Measurements from ENCODE around the gene HEATR5A. TPM values are rescaled to one million over a fixed set of nuclear protein-coding genes. Genes with fewer than 3 reads are reported as not detected.

Gene HEATR5A
- total RNA-seq, 1 donor from 2014 or later = 14.1 TPM

- Mint-ChIP-seq H3K4me1 (ENCODE audit: low read depth, unreplicated experiment) (no peaks in the 10 kb centered on the region), H3K27me3 (ENCODE audit: unreplicated experiment) (no peaks in the 10 kb centered on the region), H3K27ac (ENCODE audit: unreplicated experiment) (no peak overlapping the region), H3K4me3 (ENCODE audit: unreplicated experiment) (no peak overlapping the region), H3K9me3 (ENCODE audit: unreplicated experiment) (peaks cover 2% of the 10 kb centered on the region), H3K36me3 (ENCODE audit: unreplicated experiment) (no peaks in the 10 kb centered on the region)
- TF ChIP-seq, protein P1, sequence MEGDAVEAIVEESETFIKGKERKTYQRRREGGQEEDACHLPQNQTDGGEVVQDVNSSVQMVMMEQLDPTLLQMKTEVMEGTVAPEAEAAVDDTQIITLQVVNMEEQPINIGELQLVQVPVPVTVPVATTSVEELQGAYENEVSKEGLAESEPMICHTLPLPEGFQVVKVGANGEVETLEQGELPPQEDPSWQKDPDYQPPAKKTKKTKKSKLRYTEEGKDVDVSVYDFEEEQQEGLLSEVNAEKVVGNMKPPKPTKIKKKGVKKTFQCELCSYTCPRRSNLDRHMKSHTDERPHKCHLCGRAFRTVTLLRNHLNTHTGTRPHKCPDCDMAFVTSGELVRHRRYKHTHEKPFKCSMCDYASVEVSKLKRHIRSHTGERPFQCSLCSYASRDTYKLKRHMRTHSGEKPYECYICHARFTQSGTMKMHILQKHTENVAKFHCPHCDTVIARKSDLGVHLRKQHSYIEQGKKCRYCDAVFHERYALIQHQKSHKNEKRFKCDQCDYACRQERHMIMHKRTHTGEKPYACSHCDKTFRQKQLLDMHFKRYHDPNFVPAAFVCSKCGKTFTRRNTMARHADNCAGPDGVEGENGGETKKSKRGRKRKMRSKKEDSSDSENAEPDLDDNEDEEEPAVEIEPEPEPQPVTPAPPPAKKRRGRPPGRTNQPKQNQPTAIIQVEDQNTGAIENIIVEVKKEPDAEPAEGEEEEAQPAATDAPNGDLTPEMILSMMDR (IDR thresholded peaks at IDR 0.05; ENCODE audit: partially characterized antibody, unreplicated experiment) = no peak
- no peak for DNase-seq
Observed at GRCh38 chr14:31307618-31308017, 112.7 kb downstream of the HEATR5A start.

GRCh38 chr14:31307198-31307597 is 113.2 kb downstream of the HEATR5A start:
- no peaks in the 10 kb centered on the region for H3K36me3 Mint-ChIP-seq (ENCODE audit: unreplicated experiment)
- no peak for DNase-seq
- H3K27ac Mint-ChIP-seq (ENCODE audit: unreplicated experiment) = no peak overlapping the region
- H3K4me3 Mint-ChIP-seq (ENCODE audit: unreplicated experiment) = no peak overlapping the region
- peaks cover 2% of the 10 kb centered on the region for H3K9me3 Mint-ChIP-seq (ENCODE audit: unreplicated experiment)
- no peaks in the 10 kb centered on the region for H3K27me3 Mint-ChIP-seq (ENCODE audit: unreplicated experiment)
- TF ChIP-seq, protein P1 (IDR thresholded peaks at IDR 0.05; ENCODE audit: partially characterized antibody, unreplicated experiment) = no peak
- H3K4me1 Mint-ChIP-seq (ENCODE audit: low read depth, unreplicated experiment) = no peaks in the 10 kb centered on the region

DNA sequence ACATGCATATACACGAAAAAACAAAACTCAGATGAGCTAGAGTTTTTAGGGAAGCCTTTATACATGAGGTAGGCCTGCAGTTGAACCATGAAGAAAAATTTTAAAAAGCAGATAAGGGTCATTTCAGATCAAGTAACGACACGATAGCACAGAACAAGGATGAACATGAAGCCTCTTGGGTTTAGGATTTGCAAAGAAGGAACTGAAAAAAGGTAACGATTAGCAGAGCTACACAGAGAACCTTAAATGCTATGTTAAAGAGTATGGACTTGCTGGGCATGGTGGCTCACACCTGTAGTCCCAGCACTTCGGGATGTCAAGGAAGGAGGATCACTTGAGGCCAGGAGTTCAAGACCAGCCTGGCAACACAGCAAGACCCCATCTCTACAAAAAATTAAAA is 116.7 kb downstream of the HEATR5A start:
- no peaks in the 10 kb centered on the region for H3K36me3 Mint-ChIP-seq (ENCODE audit: unreplicated experiment)
- no peaks in the 10 kb centered on the region for H3K4me1 Mint-ChIP-seq (ENCODE audit: low read depth, unreplicated experiment)
- DNase-seq = no peak
- no peak overlapping the region for H3K4me3 Mint-ChIP-seq (ENCODE audit: unreplicated experiment)
- TF ChIP-seq, protein P1 (IDR thresholded peaks at IDR 0.05; ENCODE audit: partially characterized antibody, unreplicated experiment) = no peak
- H3K9me3 Mint-ChIP-seq (ENCODE audit: unreplicated experiment) = no peaks in the 10 kb centered on the region
- no peaks in the 10 kb centered on the region for H3K27me3 Mint-ChIP-seq (ENCODE audit: unreplicated experiment)
- H3K27ac Mint-ChIP-seq (ENCODE audit: unreplicated experiment) = no peak overlapping the region

- DNase-seq = no peak
- Mint-ChIP-seq H3K9me3 (ENCODE audit: unreplicated experiment) (no peaks in the 10 kb centered on the region), H3K36me3 (ENCODE audit: unreplicated experiment) (no peaks in the 10 kb centered on the region), H3K4me1 (ENCODE audit: low read depth, unreplicated experiment) (no peaks in the 10 kb centered on the region), H3K27ac (ENCODE audit: unreplicated experiment) (no peak overlapping the region), H3K4me3 (ENCODE audit: unreplicated experiment) (no peak overlapping the region), H3K27me3 (ENCODE audit: unreplicated experiment) (no peaks in the 10 kb centered on the region)
- TF ChIP-seq, protein P1 (IDR thresholded peaks at IDR 0.05; ENCODE audit: partially characterized antibody, unreplicated experiment) = no peak
Observed at GRCh38 chr14:31300883-31301282, 119.5 kb downstream of the HEATR5A start.

DNA sequence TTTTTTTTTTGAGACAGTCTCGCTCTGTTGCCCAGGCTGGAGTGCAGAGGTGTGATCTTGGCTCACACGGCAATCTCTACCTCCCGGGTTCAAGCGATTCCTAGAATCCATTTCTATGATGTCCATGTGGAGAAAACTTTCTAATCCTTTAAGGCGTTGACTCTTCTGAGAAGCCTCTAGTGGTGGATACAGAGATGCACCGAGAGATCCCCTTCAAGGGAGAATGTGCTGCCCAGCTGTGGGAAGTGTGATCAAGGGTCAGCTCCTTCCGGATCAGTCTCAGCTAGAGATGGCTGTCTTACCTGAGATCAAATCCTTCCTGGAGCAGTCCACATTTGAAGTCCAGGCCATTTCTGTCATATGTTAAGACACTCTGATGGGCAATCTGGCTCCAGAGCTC is 120.1 kb downstream of the HEATR5A start:
- Mint-ChIP-seq H3K4me1 (ENCODE audit: low read depth, unreplicated experiment) (no peaks in the 10 kb centered on the region), H3K9me3 (ENCODE audit: unreplicated experiment) (no peaks in the 10 kb centered on the region), H3K4me3 (ENCODE audit: unreplicated experiment) (no peak overlapping the region), H3K27me3 (ENCODE audit: unreplicated experiment) (no peaks in the 10 kb centered on the region), H3K27ac (ENCODE audit: unreplicated experiment) (no peak overlapping the region), H3K36me3 (ENCODE audit: unreplicated experiment) (no peaks in the 10 kb centered on the region)
- no peak for DNase-seq
- TF ChIP-seq, protein P1 (IDR thresholded peaks at IDR 0.05; ENCODE audit: partially characterized antibody, unreplicated experiment) = no peak

Measured in glutamatergic neuron (in vitro differentiated cells).